CD4-positive, alpha-beta memory T cell (primary cell): ENCODE measurements around the gene DRAM2. TPM values are rescaled to one million over a fixed set of nuclear protein-coding genes. Genes with fewer than 3 reads are reported as not detected.
"Not testable (repeated sequence)": the region's sequence is repeated elsewhere in the genome, so short reads cannot be mapped to it uniquely, and the experiment has no call there.

Experiments
- CTCF ChIA-PET: fragments of 350-600 bp; sonication (Branson Sonifier 250); formaldehyde crosslinking; loops from one replicate; lab custom pipeline; 2021; ENCODE audit warnings: inconsistent platforms; ENCODE audit not compliant: partially characterized antibody; lab: Charles Lee
- POLR2A ChIA-PET: fragments of 350-600 bp; sonication (Branson Sonifier 250); formaldehyde crosslinking; loops from one replicate; lab custom pipeline; 2021; ENCODE audit not compliant: partially characterized antibody; lab: Charles Lee
- DNase-seq, 5 donors: peaks; one replicate each; pipeline versions ENCODE4 v3.0.0 to v3.0.0-alpha.2; 2020 to 2022; ENCODE audit warnings: mixed read lengths in 1 of 5
- H3K27ac ChIP-seq: one replicate; pipeline ENCODE4 v1.7.0; 2013; ENCODE audit warnings: low read depth, low read length
- H3K27me3 ChIP-seq: 2 replicates; pipeline ENCODE4 v1.7.0; 2013; ENCODE audit warnings: mild to moderate bottlenecking, low read length, moderate library complexity; ENCODE audit not compliant: insufficient read depth
- H3K36me3 ChIP-seq: 2 replicates; pipeline ENCODE4 v1.7.0; 2013; ENCODE audit warnings: mild to moderate bottlenecking, low read length, moderate library complexity; ENCODE audit not compliant: insufficient read depth
- H3K4me1 ChIP-seq: 2 replicates; pipeline ENCODE4 v1.7.0; 2013; ENCODE audit warnings: mild to moderate bottlenecking, low read length, moderate library complexity; ENCODE audit not compliant: insufficient read depth
- H3K4me3 ChIP-seq, 2 donors: one replicate each; pipeline ENCODE4 v1.7.0; 2013; ENCODE audit warnings: low read length in 2 of 2, mild to moderate bottlenecking in 1 of 2
- H3K9me3 ChIP-seq, 2 donors: one replicate each; pipeline ENCODE4 v1.7.0; 2013; ENCODE audit warnings: low read length in 2 of 2, control low read depth in 1 of 2; ENCODE audit not compliant: control insufficient read depth in 1 of 2
- H3K27ac Mint-ChIP-seq, 7 donors: one replicate each; pipeline ENCODE4 v1.8.0; 2020 to 2021; ENCODE audit warnings: mixed read lengths in 7 of 7, mild to moderate bottlenecking in 6 of 7, inconsistent platforms in 3 of 7, moderate library complexity in 3 of 7
- H3K27me3 Mint-ChIP-seq, 2 donors: one replicate each; pipeline ENCODE4 v1.8.0; 2020 to 2021; ENCODE audit warnings: mixed read lengths in 2 of 2
- H3K36me3 Mint-ChIP-seq, 2 donors: one replicate each; pipeline ENCODE4 v1.8.0; 2020 to 2021; ENCODE audit warnings: mixed read lengths in 2 of 2, inconsistent platforms in 1 of 2, mild to moderate bottlenecking in 1 of 2
- H3K4me1 Mint-ChIP-seq, 4 donors: one replicate each; pipeline ENCODE4 v1.8.0; 2020 to 2021; ENCODE audit warnings: mixed read lengths in 4 of 4, mild to moderate bottlenecking in 1 of 4
- H3K4me3 Mint-ChIP-seq, 8 donors: one replicate each; pipeline ENCODE4 v1.8.0; 2020 to 2021; ENCODE audit warnings: mixed read lengths in 8 of 8, mild to moderate bottlenecking in 7 of 8, moderate library complexity in 6 of 8, inconsistent platforms in 3 of 8
- H3K9me3 Mint-ChIP-seq, 8 donors: one replicate each; pipeline ENCODE4 v1.8.0; 2020 to 2021; ENCODE audit warnings: mixed read lengths in 8 of 8, mild to moderate bottlenecking in 5 of 8, inconsistent platforms in 3 of 8, moderate library complexity in 1 of 8
- intact Hi-C: fragments of 100-400 bp; cut with micrococcal nuclease; formaldehyde crosslinking; loops from one replicate; pipeline ENCODE4 v1.15.1; 2023
- polyA plus RNA-seq, 2 donors: library from polyadenylated mRNA; unstranded; fragments of 300-500 nt; fragmentation: Illumina TruSeq; gene quantifications; one replicate each; pipeline ENCODE4 v1.2.3, GENCODE V29; 2021
- total RNA-seq, 2 experiments: library from RNA; stranded (reverse); gene quantifications; one replicate each; pipeline ENCODE4 v1.2.3, GENCODE V29; 2021

The DRAM2 gene
- total and polyA plus RNA-seq, 4 experiments from 2014 or later = 37.5 to 101 (median 57.9) TPM

- intact Hi-C loops = no loop called here
- Mint-ChIP-seq H3K36me3 (peaks cover 0 to 4% of the 10 kb centered on the region in 2 donors), H3K4me1 (no peaks in the 10 kb centered on the region), H3K4me3 (no peak overlapping the region), H3K27me3 (no peaks in the 10 kb centered on the region), H3K9me3 (peaks cover 3 to 61% (median 40%) of the 10 kb centered on the region in 8 donors), H3K27ac (peak overlapping the region in 1 of 7 donors; percentile 51)
- H3K36me3 ChIP-seq = no peaks in the 10 kb centered on the region
- ChIA-PET POLR2A (no interaction called here), CTCF (no interaction called here)
- no peak overlapping the region for H3K4me3 ChIP-seq
- DNase-seq = peak in 1 of 5 donors; percentile 27
- H3K27ac ChIP-seq = no peak overlapping the region
- peaks cover 0 to 4% of the 10 kb centered on the region in 2 donors for H3K9me3 ChIP-seq
- H3K27me3 ChIP-seq = no peaks in the 10 kb centered on the region
- no peaks in the 10 kb centered on the region for H3K4me1 ChIP-seq
These were observed 37.8 kb downstream of the DRAM2 start for GRCh38 chr1:111101854-111102642.

- intact Hi-C loops = no loop called here
- Histone ChIP-seq H3K4me1 (no peaks in the 10 kb centered on the region), H3K27ac (no peak overlapping the region), H3K9me3 (peaks cover 0 to 4% of the 10 kb centered on the region in 2 donors), H3K4me3 (no peak overlapping the region), H3K27me3 (no peaks in the 10 kb centered on the region), H3K36me3 (no peaks in the 10 kb centered on the region)
- ChIA-PET POLR2A (no interaction called here), CTCF (interaction anchor here (1.4 kb wide), 1 partner anchor 69 kb away, joined by 3 read pairs; no protein-coding TSS in a partner anchor)
- Mint-ChIP-seq H3K36me3 (peaks cover 3 to 7% of the 10 kb centered on the region in 2 donors), H3K27ac (no peak overlapping the region), H3K4me1 (no peaks in the 10 kb centered on the region), H3K27me3 (peaks cover under 1 to 1% of the 10 kb centered on the region in 2 donors), H3K9me3 (peaks cover 5 to 81% (median 55%) of the 10 kb centered on the region in 8 donors), H3K4me3 (no peak overlapping the region)
- no peak for DNase-seq
These were observed 40.6 kb downstream of the DRAM2 start for GRCh38 chr1:111099289-111099688.

GRCh38 chr1:111097356-111098099 lies 42.4 kb downstream of the DRAM2 start:
- intact Hi-C loops = no loop called here

GRCh38 chr1:111095421-111095820 lies 44.5 kb downstream of the DRAM2 start:
- H3K27ac ChIP-seq, H3K4me1 ChIP-seq, H3K9me3 ChIP-seq, H3K27ac Mint-ChIP-seq, H3K4me1 Mint-ChIP-seq, intact Hi-C loops, H3K27me3 Mint-ChIP-seq, CTCF ChIA-PET, DNase-seq, POLR2A ChIA-PET, H3K4me3 Mint-ChIP-seq, H3K4me3 ChIP-seq, H3K27me3 ChIP-seq, H3K36me3 Mint-ChIP-seq, H3K36me3 ChIP-seq: not testable (repeated sequence)
- peaks cover 6 to 68% (median 50%) of the 10 kb centered on the region in 8 donors for H3K9me3 Mint-ChIP-seq

More at GRCh38 chr1:111097356-111098099, 42.4 kb downstream of the DRAM2 start:
- CTCF ChIA-PET = interaction anchor here (1.4 kb wide), 1 partner anchor 67 kb away, joined by 3 read pairs; no protein-coding TSS in a partner anchor
- no peaks in the 10 kb centered on the region for H3K4me1 ChIP-seq
- H3K4me3 ChIP-seq = no peak overlapping the region
- DNase-seq = no peak
- H3K9me3 ChIP-seq = peaks cover 0 to 4% of the 10 kb centered on the region in 2 donors
- H3K27me3 ChIP-seq = no peaks in the 10 kb centered on the region
- no peaks in the 10 kb centered on the region for H3K36me3 ChIP-seq
- no peaks in the 10 kb centered on the region for H3K4me1 Mint-ChIP-seq
- no peak overlapping the region for H3K4me3 Mint-ChIP-seq
- peaks cover 3 to 7% of the 10 kb centered on the region in 2 donors for H3K36me3 Mint-ChIP-seq
- H3K9me3 Mint-ChIP-seq = peaks cover 6 to 82% (median 62%) of the 10 kb centered on the region in 8 donors
- H3K27me3 Mint-ChIP-seq = peaks cover 3% of the 10 kb centered on the region in 2 donors
- POLR2A ChIA-PET = no interaction called here
- H3K27ac Mint-ChIP-seq = no peak overlapping the region
- no peak overlapping the region for H3K27ac ChIP-seq

GRCh38 chr1:111089638-111090037 lies 50.3 kb downstream of the DRAM2 start:
- no peaks in the 10 kb centered on the region for H3K4me1 ChIP-seq
- no peak overlapping the region for H3K4me3 Mint-ChIP-seq
- ChIA-PET POLR2A (no interaction called here), CTCF (no interaction called here)
- H3K4me3 ChIP-seq = no peak overlapping the region
- H3K27me3 Mint-ChIP-seq = peaks cover 20 to 31% of the 10 kb centered on the region in 2 donors
- no peaks in the 10 kb centered on the region for H3K36me3 ChIP-seq
- H3K27ac Mint-ChIP-seq = no peak overlapping the region
- peaks cover 7% of the 10 kb centered on the region for H3K27me3 ChIP-seq
- peaks cover 2 to 19% (median 11%) of the 10 kb centered on the region in 8 donors for H3K9me3 Mint-ChIP-seq
- peaks cover 0 to 3% of the 10 kb centered on the region in 2 donors for H3K36me3 Mint-ChIP-seq
- H3K9me3 ChIP-seq = no peaks in the 10 kb centered on the region
- H3K4me1 Mint-ChIP-seq = no peaks in the 10 kb centered on the region
- DNase-seq = no peak
- intact Hi-C loops = no loop called here
- H3K27ac ChIP-seq = no peak overlapping the region

- no peak for DNase-seq
These were observed 54.2 kb downstream of the DRAM2 start for GRCh38 chr1:111085676-111086075.

GRCh38 chr1:111084999-111085398 lies 54.9 kb downstream of the DRAM2 start:
- Histone ChIP-seq H3K36me3 (no peaks in the 10 kb centered on the region), H3K4me3 (no peak overlapping the region), H3K4me1 (no peaks in the 10 kb centered on the region), H3K27me3 (peaks cover 7% of the 10 kb centered on the region), H3K9me3 (no peaks in the 10 kb centered on the region), H3K27ac (no peak overlapping the region)
- Mint-ChIP-seq H3K27me3 (peaks cover 30 to 46% of the 10 kb centered on the region in 2 donors), H3K4me3 (no peak overlapping the region), H3K4me1 (no peaks in the 10 kb centered on the region), H3K9me3 (peaks cover 0 to 9% (median 5%) of the 10 kb centered on the region in 8 donors), H3K27ac (no peak overlapping the region), H3K36me3 (peaks cover 0 to 7% of the 10 kb centered on the region in 2 donors)
- ChIA-PET POLR2A (no interaction called here), CTCF (no interaction called here)
- no peak for DNase-seq
- intact Hi-C loops = no loop called here

More at GRCh38 chr1:111085676-111086075, 54.2 kb downstream of the DRAM2 start:
- H3K27ac Mint-ChIP-seq = no peak overlapping the region
- no peak overlapping the region for H3K27ac ChIP-seq
- no peaks in the 10 kb centered on the region for H3K4me1 Mint-ChIP-seq
- POLR2A ChIA-PET = no interaction called here
- H3K27me3 ChIP-seq = peaks cover 7% of the 10 kb centered on the region
- H3K4me1 ChIP-seq = no peaks in the 10 kb centered on the region
- H3K9me3 ChIP-seq = no peaks in the 10 kb centered on the region
- peaks cover 0 to 7% of the 10 kb centered on the region in 2 donors for H3K36me3 Mint-ChIP-seq
- H3K27me3 Mint-ChIP-seq = peaks cover 32 to 46% of the 10 kb centered on the region in 2 donors
- peaks cover 0 to 9% (median 4%) of the 10 kb centered on the region in 8 donors for H3K9me3 Mint-ChIP-seq
- CTCF ChIA-PET = no interaction called here
- no peak overlapping the region for H3K4me3 Mint-ChIP-seq
- intact Hi-C loops = no loop called here
- no peaks in the 10 kb centered on the region for H3K36me3 ChIP-seq
- H3K4me3 ChIP-seq = no peak overlapping the region
